Activated gamma-delta T cell (primary cell): ENCODE results near the gene FBLN1.
"Not testable (repeated sequence)": the region's sequence is repeated elsewhere in the genome, so short reads cannot be mapped to it uniquely, and the experiment has no call there.

Experiments
- DNase-seq: peaks from one replicate; lab custom pipeline; 2025; lab: John Stamatoyannopoulos, UW

FBLN1 gene

GRCh38 chr22:45528046-45528445 lies 25.4 kb downstream of the FBLN1 start:
- DNase-seq: no peak

- no peak for DNase-seq
Observed at GRCh38 chr22:45529105-45529504, 26.4 kb downstream of the FBLN1 start.

GRCh38 chr22:45529971-45530575 lies 27.4 kb downstream of the FBLN1 start:
- DNase-seq: no peak

GRCh38 chr22:45531441-45532234 lies 29.0 kb downstream of the FBLN1 start:
- DNase-seq: no peak

- no peak for DNase-seq
Observed at GRCh38 chr22:45532235-45532631, 29.6 kb downstream of the FBLN1 start.

- DNase-seq: no peak
Observed at GRCh38 chr22:45533703-45534102, 31.0 kb downstream of the FBLN1 start.

GRCh38 chr22:45534339-45535192 lies 31.9 kb downstream of the FBLN1 start:
- DNase-seq: no peak

GRCh38 chr22:45535290-45535689 lies 32.6 kb downstream of the FBLN1 start:
- no peak for DNase-seq

- not testable (repeated sequence) for DNase-seq
Observed at GRCh38 chr22:45535835-45536234, 33.2 kb downstream of the FBLN1 start.

- no peak for DNase-seq
Observed at GRCh38 chr22:45537734-45538181, 35.1 kb downstream of the FBLN1 start.

- DNase-seq: no peak
Observed at GRCh38 chr22:45538281-45538680, 35.6 kb downstream of the FBLN1 start.

- DNase-seq: no peak
Observed at GRCh38 chr22:45540122-45540521, 37.4 kb downstream of the FBLN1 start.

GRCh38 chr22:45541382-45541979 lies 38.8 kb downstream of the FBLN1 start:
- DNase-seq: no peak

- no peak for DNase-seq
Observed at GRCh38 chr22:45542001-45542520, 39.4 kb downstream of the FBLN1 start.

GRCh38 chr22:45542736-45543135 lies 40.1 kb downstream of the FBLN1 start:
- DNase-seq: not testable (repeated sequence)

GRCh38 chr22:45543243-45543642 lies 40.6 kb downstream of the FBLN1 start:
- DNase-seq: no peak

GRCh38 chr22:45544588-45545170 lies 42.0 kb downstream of the FBLN1 start:
- no peak for DNase-seq

GRCh38 chr22:45546333-45547015 lies 43.8 kb downstream of the FBLN1 start:
- no peak for DNase-seq

- DNase-seq: no peak
Observed at GRCh38 chr22:45547016-45547345, 44.3 kb downstream of the FBLN1 start.

- no peak for DNase-seq
Observed at GRCh38 chr22:45547731-45548130, 45.0 kb downstream of the FBLN1 start.

- no peak for DNase-seq
Observed at GRCh38 chr22:45548247-45548840, 45.7 kb downstream of the FBLN1 start.
